Renal pelvis (tissue), 4 donors: Measurements from ENCODE around the gene FCHO2. TPM values are rescaled to one million over a fixed set of nuclear protein-coding genes. Genes with fewer than 3 reads are reported as not detected.

Experiments
- DNase-seq: peaks from one replicate; pipeline ENCODE4 v3.0.0-alpha.2; 2013
- polyA plus RNA-seq, 3 donors: library from polyadenylated mRNA; unstranded; fragments of 120-200 nt; gene quantifications; one replicate each; pipeline ENCODE4 v1.2.1, GENCODE V29; 2013; ENCODE audit not compliant: insufficient read length in 3 of 3

Gene FCHO2
- polyA plus RNA-seq, 3 donors, result 23.7 to 37.2 (median 35.2) TPM

DNA sequence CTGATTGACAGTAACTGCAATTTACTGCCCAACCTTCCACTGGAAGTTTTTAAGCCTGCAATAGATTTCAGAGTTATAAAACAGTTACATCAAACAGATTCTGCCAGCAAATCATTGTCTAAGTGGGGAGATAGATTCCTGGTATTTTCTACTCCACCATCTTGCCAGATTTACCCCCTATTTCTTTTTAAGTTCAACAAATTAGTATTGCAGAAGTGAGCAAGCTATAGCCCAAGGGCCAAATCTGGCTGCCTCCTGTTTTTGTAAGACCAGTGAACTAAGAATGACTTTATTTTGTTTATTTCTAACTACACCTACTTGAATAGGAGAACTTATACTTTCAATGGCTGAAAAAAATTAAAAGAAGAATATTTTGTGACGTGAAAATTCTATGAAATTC is 155.7 kb downstream of the FCHO2 start:
- no peak for DNase-seq

DNA sequence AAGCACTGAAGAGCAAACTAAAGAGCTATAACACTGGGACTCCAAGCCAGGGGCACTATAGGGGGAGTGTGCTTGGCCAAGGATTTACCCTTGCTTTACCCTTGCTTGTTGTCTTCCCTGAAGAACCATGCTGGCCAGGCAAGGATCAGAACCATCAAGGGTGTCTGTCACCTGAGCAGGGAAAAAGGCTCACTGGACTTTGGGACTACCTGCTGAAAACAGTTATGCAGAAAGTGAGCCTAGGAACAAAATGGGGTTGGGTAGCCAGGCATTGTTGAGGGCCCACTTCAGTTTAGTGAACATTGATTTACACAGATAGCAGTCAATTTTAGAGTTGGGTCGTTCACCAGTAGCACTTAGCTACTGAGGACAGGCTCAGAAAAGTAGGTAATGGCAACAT is 156.5 kb downstream of the FCHO2 start:
- DNase-seq, result no peak

DNA sequence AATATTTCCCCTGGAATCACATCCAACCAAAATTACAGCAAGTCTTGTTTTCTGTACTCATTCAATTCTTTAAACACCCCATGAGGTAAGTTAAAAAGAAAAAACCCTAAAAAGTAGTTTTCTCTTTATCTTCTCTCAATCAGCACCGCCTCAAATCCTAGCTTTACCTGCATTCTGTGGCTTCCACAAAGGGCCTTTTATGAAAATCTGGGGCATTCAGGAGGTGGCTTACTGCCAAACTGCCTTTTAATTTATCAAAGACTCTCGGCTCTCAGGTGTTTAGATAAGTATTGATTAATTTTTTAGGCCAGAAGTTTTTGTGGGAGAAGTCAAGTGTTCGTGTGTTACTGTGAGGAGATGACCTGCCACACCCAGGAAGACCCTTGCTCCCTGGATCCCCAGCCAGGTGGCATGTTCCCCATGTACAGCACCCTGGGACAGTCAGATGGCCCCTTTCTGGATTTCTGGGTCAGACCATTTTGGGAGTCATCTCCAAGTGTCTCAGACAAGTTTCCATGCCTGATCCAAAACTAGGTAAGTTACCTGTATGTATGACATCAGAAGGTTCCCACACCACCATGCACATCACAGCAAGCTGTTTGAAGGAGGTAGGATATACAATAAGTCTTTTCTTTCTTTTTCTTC is 158.3 kb downstream of the FCHO2 start:
- DNase-seq, result no peak

DNA sequence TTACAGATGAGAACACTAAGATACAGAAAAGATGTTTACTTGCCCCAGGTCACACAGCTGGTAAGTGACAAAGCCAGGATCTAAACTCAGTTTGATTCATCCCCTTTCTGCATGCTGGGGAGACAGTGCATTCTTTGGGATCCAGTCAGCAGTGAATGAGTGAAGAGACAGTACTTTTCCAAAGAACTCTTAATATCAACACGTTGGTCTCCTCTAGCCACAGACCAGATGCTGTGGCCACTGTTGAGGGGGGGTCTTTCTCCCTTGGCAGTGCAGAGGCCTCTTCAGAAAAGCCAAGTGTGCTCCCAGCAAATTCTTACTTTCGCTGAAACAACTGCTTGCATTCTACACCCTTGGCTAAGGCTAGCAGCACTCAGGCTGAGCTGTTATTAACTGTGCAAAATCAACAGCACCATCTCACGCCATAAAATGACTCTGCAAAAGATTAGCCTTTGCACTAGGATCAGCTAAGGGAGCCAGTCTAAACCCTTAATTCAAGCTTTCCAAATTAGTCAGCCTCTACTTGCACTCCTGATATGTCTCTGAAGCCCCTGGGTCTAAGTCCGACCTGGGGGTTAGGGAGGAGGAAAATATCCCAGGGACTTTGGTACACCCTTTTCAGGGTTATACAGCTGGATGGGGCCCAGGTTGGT is 159.7 kb downstream of the FCHO2 start:
- DNase-seq, result no peak

DNA sequence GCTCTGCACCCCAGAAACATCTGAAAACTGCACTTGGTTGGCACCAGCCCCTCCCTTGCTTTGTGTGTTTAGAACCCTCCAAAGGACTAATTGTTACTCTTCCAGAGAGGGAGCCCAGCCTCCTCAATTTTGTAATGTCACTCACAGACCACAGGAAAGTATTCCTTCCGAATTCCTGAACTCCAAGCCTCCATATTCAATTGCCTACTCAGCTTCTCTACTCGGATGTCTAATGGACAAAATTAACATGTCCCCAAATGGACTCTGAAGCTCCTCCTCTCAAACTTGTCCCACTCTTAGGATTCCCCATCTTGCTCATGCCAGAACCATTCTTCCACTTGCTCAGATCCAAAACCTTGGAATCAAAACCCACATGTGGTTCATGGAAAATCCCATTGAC is 160.7 kb downstream of the FCHO2 start:
- no peak for DNase-seq

DNA sequence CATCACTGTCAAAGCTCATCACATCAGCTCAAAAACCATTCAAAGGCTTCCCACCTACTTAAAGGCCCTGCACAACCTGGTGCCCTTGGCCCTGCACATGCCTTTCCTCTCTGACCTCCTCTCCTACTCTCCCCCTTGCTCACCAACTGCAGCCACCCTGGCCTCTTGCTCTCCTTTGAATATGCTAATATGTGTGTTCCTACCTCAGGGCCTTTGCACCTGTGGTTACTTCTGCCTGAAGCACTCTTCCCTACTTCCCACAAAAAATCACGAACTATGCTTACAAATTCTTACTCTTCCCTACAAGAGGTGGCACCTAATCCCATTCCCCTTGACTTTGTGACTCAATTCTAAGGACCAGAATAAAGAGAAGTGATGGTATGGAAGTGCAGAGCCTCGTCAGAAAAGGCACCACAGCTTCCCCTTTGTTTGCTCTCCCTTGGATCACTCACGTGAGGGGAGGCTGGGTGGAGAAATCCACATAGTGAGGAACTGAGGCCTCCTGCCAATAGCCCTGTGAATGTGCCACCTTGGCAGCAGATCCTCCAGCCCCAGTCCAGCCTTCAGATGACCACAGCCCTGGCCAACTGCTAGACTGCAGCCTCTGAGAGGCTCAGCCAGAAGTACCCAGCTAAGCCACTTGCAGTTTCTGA is 161.4 kb downstream of the FCHO2 start:
- no peak for DNase-seq

DNA sequence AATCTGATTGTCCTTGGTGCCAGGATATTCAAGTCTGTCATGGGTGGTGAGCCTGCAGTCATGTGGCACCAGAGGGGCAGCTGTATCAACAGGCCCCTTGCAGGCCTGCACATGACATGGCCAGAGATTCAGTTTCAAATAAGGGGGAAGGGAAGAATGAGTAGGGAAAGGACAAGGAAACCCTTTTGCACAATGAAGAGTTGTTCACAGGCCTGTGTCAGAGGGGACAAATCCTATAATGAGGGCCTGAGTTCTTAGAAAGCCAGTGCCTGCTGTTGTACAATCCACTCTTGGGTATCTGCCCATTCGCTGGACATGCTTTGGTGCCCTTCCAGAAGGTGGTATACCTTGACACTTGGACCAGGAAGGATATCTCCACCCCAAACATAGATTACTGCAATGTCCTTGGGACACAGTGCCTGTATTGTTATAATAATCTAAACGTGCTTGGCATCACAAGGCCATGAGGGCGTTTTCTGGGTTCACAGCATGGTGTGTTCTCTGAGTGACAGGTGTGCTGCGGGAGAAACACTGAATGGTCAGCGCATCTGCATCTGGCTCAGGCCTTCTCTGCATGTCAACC is 162.6 kb downstream of the FCHO2 start:
- peak; percentile 77 for DNase-seq

DNA sequence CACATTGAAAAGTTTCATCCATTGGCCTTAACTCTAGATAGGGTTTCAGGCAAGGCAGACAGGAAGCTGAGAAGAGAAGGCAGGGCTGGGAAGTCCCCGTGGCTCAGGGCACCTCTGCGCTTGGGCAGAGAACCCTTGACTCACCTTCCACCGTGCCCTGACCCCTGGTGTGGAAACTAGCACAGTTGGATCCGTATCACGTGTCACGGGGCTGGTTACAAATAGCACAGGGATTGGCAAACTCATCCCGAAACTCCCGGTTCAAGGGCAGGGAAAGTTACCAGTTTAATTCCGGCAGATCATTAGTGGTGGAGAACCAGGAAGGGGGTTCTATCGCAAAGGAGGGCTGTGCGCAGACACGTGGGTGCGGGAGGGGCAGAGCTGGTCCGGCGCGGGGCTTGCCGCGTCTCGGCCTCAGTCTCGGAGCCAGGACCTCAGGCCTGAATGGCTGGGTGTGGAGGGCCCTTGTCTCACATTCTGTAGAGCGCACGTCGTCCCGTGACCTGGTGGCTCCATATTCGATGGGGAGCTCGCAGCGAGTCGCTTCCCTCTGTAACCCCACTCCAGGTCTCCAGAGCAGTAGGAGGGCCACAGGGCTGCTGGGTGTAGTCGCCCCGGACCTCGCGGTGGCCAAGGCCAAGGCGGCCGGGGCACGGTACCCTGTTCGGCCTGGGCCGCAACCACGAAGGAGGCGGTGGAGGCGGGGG is 163.8 kb downstream of the FCHO2 start:
- no peak for DNase-seq

DNA sequence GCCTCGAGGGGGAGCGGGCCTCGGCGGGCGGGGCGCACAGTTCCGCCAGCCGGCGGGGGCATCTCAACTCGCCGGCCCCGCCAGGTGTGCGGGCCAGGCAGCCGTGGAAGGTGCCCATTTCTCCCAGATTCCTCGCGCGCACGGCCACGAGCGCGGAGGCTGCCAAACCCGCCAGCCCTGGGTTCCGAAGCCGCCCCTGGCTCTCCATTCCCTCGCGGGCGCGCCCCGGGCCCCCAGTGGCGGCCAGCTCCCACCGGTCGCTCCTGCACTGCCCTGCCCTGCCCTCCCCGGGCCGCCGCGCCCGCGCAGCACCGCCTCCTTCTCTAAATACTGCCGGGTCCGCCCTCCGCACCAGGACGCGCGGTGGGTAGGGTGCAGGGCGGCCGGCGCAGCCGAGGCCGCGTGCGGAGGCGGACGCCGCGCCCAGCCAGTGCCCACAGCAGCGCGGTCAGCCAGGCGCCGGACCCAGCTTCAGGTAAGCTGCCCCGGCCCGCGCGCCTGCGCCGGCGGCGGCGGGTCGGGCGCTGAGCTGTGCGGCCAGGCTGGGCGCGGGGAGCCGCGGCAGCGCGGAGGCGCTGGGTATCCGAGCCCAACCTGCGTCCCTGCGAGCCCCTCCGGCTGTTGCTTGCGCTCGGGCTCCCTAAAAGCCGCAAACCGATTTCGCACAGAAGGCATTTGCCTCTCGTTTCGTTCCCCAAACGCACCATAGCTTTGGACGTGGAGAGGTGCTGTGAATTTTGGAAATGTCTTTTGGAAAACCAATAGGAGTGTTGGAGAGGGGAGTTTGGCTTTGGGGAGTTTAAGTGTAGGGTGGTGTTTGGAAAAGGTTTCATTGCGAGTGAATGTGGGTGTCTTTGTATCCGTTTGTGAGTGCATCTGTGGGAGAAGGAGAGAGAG is 164.6 kb downstream of the FCHO2 start, which contains the start of gene TMEM171:
Gene TMEM171 (plus strand): TSS at position 354 of the 897 bp plus-strand sequence. CDS start 2,799 bp downstream, outside the sequence.
- peak; percentile 55 for DNase-seq

DNA sequence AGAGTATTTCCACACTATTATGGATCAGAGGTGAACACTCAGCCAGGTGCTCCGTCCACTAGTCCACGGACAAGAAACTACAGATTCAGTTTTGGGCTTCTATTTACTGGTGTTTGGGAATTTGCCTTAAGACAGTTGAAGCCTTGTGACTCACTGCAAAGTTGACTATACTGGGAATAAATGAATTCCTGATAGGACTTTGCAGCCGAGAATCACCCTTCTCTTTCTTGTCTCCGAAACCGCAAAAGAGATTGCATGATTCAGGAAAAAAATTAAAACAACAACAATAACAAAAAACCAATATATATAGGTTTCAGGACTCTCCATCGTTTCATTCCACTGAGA is 165.2 kb downstream of the FCHO2 start:
- no peak for DNase-seq

DNA sequence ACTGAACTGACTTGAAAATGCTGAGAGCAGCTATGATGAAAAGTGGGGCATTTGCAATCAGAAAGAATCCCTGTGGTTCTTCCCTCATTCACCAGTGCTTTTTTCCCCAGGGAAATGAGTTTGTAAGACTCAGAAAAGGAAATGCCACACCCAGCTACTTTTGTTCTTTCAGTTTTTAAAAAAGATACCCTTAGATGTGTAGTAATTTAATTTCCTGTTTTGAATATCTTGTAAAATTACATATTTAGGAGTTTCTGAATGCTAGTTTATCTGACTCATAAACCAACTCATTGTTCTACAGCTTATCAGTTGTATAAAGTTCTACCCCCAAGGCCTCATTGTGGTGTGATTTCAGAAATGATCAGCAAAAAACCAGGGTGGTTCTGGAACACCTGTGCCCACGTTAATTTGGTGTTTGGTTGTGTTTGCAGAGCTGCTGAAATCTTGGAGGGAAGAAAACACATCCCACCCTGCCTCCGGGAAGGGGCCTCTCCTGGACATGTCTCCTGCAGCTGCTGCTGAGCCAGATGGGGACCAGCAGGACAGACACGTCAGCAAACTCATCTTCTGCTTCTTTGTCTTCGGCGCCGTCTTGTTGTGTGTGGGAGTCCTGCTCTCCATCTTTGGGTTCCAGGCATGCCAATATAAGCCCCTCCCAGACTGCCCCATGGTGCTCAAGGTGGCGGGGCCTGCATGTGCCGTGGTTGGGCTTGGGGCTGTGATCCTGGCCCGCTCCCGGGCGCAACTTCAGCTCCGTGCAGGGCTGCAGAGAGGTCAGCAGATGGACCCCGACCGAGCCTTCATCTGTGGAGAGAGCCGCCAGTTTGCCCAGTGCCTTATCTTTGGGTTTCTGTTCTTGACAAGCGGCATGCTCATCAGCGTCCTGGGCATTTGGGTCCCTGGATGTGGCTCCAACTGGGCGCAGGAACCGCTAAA is 167.3 kb downstream of the FCHO2 start:
- DNase-seq, result no peak

DNA sequence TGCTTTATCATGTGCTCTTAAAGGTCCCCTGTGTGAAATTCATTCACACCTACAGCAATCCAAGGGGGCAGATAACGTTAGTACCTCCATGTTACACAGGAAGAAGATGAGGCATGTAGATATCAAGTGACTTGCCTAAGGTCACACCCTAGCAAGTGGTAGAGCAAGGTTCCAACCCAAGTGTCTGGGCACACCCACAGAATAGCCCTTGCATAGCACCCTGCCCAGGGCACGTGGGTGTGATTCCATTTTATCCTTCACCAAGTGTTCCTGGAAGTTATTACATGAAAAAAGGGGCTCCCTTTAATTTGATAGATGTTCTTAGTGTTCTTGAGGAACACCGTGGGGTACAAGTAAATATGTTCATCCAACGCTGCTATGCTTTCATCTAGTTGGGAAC is 169.4 kb downstream of the FCHO2 start:
- DNase-seq, result no peak

DNA sequence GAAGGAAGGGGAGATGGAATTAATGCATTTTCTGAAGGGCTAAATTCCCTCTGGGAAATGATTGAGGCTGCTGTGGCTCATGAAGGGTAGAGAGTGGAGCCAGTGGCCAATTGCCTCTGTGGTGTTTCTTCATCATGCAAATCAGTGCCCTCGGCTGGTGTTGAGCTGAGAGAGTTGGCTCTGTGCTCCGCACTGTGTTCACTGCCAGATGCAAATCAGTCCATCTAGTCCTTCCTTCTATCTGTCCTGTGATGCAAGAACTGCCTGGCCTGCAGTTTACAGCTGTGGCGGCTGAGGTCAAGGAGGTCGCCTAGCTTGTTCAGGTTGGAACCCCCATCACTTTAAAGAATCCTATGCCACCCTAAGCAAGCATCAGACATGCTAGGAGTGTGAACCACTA is 170.5 kb downstream of the FCHO2 start:
- DNase-seq, result no peak

DNA sequence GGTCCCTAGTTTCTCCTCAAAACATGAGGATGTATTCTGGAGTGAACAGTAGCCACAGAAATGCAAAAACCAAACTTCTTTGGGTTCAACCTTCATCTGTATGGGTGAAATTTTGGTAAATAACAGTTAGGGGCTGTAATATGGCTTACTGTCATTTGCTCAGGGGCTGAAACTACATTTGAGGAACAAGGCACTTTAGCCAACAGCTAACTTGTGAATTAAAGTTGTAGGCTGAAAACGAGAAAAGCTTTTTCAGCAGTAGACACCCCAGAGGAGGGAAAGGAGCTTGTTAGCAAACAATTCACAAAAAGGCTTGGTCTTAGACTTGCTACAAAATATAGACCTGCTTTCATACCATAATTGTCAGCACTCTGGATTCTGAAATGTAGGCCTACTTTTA is 171.1 kb downstream of the FCHO2 start:
- DNase-seq, result no peak

DNA sequence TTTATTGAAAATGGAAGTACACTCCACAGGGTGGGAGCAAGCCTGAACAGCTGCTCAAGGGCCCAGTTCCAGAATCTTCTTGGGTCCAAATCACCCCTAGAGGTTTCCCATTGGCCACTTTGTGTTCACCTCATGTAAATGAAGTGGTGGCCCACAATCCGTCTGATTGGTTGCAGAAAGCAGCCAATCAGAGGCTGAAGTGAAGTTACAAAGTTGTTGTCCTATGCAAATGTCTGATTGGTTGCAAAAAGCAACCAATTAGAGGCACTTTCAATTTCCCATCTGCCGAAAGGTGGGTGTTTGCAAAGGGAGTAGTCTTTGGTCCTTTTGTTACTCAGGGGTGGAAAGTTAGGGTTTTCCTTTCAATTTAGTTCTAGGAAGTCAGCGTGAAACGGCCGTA is 173.3 kb downstream of the FCHO2 start:
- no peak for DNase-seq

DNA sequence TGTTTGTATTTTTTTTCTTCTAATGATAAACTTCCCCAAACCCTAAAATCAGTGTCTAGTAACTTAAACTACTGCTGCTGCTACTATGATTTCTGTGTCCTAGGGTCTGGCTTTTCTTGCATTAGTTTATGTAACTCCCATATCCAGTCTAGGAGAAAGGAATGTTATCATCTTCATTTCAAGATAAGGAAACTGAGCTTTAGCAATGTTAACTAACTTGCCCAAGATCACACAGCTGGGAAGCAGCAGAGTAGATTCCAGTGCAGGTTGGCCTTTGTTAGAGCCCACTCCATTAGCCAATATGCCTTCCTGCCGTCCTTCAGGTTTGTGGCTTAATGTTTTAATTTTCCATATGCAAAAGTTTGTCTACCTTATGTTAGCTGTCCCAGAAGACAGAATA is 175.0 kb downstream of the FCHO2 start:
- no peak for DNase-seq

DNA sequence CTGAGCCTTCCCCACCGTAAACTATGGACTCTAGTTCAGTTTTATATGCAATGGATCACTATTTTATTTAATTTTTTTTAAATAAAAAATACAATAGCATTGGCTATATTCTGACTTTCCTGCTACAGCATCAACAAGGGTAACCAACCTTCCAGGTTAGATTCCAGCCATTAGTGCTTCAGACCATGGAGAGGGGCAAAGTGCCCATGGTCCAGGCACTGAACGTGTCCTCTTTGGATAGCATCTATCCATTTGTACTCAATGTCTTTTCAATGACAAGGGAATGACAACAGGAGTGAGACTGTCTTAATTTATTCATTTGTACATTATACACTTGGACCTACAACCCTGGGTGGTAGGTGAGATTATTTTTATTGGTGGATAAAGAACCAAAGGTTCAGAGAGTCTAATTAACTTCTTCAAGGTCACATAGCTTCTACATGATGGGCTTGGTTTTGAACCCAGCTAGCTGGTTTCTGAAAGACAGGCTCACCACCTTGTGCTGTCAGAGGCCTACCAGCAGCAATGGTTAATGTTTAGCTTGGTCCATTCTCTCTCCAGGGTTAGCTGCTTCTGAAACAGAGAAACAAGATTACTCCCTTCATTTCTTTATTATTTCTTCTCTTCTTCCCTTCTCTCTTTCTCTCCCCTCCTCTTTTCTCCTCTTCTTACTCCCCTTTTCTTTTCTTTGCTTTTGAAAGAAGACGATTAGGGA is 176.0 kb downstream of the FCHO2 start:
- DNase-seq, result no peak

DNA sequence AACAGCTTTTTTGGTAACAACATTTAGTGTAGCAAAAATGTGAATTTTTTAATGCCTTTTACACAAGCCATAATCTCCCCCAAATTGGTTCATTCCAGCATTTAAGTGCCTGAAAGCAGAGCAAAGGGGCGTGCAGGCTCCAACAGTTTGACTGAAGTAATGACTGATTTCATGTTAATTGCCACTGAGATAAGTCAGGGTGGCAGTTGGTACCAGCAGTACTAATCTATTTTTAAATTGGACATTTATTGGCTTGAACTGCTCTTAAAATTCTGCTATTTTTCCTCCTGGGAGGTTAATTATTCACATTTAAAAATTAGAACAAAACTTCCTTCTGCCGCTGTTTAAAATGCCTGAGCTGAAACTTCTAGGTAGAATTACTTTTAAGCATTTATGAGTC is 176.9 kb downstream of the FCHO2 start:
- DNase-seq, result no peak

DNA sequence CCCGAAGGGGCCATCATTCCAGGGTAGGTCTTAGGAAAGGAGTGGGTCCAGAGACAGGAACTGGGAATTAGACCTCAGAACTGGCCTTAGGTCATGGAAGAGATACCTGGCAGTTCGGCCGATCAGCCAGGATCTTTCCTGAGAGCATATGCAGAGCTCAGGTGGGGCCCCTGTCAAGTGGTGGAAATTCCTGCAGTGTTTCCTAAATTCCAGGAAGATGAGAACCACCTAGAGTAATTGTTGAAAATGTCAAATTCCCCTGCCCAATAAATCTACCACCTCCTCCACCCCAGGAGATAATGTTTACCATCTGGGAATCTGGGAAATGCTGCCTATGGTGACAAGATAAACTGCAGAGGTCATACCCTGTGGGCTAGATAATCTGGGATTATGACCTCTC is 179.2 kb downstream of the FCHO2 start:
- no peak for DNase-seq
